ENCODE data around the gene SKIC2.

- TF ChIP-seq CTCF (IDR thresholded peaks at IDR 0.05) (no peak), POLR2A (IDR thresholded peaks at IDR 0.05) (no peak), EP300 (IDR thresholded peaks at IDR 0.05) (no peak)
Measured at GRCh38 chr6:31927863-31928671, 30.9 kb upstream of the SKIC2 start.

Data from tibial nerve (tissue), 4 donors.